ENCODE data around the gene NKX6-2.

The NKX6-2 gene

GRCh38 chr10:132827861-132828539, 42.1 kb upstream of the NKX6-2 start:
- WGBS, 2 donors (ENCODE audit: extremely low coverage in 2 of 2, insufficient read length in 2 of 2, insufficient replicate concordance in 1 of 2), result no CpG with 5 or more reads among the region's 29 CpGs
- H2AFZ ChIP-seq (ENCODE audit: low read length), result no peak overlapping the region
- H2BK12ac ChIP-seq (ENCODE audit: low read length), result no peak overlapping the region

GRCh38 chr10:132827423-132827789, 41.5 kb upstream of the NKX6-2 start:
- Histone ChIP-seq H3K14ac (ENCODE audit: low read length) (no peak overlapping the region), H3K27me3 (ENCODE audit: control insufficient read depth in 3 of 3, insufficient read depth in 3 of 3, low read depth in 1 of 3, low read length in 3 of 3) (peaks cover 0 to 16% (median 0%) of the 10 kb centered on the region in 3 experiments), H3K23ac (ENCODE audit: low read depth, low read length, poor library complexity) (no peak overlapping the region), H3K27ac (replicated peaks; ENCODE audit: low read length) (no peak overlapping the region), H2AK5ac (ENCODE audit: low read depth, low read length) (no peak overlapping the region), H2AFZ (ENCODE audit: low read length) (no peak overlapping the region), H3K4me2 (ENCODE audit: insufficient read depth, low read length, poor library complexity, severe bottlenecking) (no peak overlapping the region), H3K4me1 (ENCODE audit: control insufficient read depth in 2 of 2, insufficient read depth in 1 of 2, low read depth in 1 of 2, low read length in 2 of 2) (no peaks in the 10 kb centered on the region), H3K9me3 (replicated peaks in 1 of 2; ENCODE audit: control insufficient read depth in 2 of 2, insufficient read depth in 1 of 2, low read depth in 1 of 2, low read length in 2 of 2) (peaks cover 4 to 11% of the 10 kb centered on the region in 2 donors), H3K4me3 (ENCODE audit: low read length in 2 of 2) (no peak overlapping the region), H4K91ac (ENCODE audit: low read depth, low read length, poor library complexity) (no peak overlapping the region), H3K79me1 (ENCODE audit: low read depth, low read length) (no peaks in the 10 kb centered on the region), H3K9ac (ENCODE audit: low read depth, low read length, poor library complexity) (no peak overlapping the region), H2BK15ac (ENCODE audit: low read length) (no peak overlapping the region), H2BK120ac (ENCODE audit: low read depth, low read length) (no peak overlapping the region), H3K4ac (ENCODE audit: low read length) (no peak overlapping the region), H3K18ac (ENCODE audit: low read length) (no peak overlapping the region), H2BK12ac (ENCODE audit: low read length) (no peak overlapping the region), H2BK5ac (ENCODE audit: low read length) (no peak overlapping the region), H4K8ac (ENCODE audit: low read depth, low read length) (no peak overlapping the region), H3K36me3 (replicated peaks in 1 of 2; ENCODE audit: control insufficient read depth in 2 of 2, insufficient read depth in 2 of 2, low read length in 2 of 2) (no peaks in the 10 kb centered on the region)
- no peak for DNase-seq (ENCODE audit: low spot score)
- no CpG with 5 or more reads among the region's 13 CpGs for WGBS, 2 donors (ENCODE audit: extremely low coverage in 2 of 2, insufficient read length in 2 of 2, insufficient replicate concordance in 1 of 2)

More at GRCh38 chr10:132827861-132828539, 42.1 kb upstream of the NKX6-2 start:
- DNase-seq (ENCODE audit: low spot score), result no peak
- no peak overlapping the region for H3K18ac ChIP-seq (ENCODE audit: low read length)
- H4K91ac ChIP-seq (ENCODE audit: low read depth, low read length, poor library complexity), result no peak overlapping the region
- H3K14ac ChIP-seq (ENCODE audit: low read length), result no peak overlapping the region
- H3K9ac ChIP-seq (ENCODE audit: low read depth, low read length, poor library complexity), result no peak overlapping the region
- H2BK120ac ChIP-seq (ENCODE audit: low read depth, low read length), result no peak overlapping the region
- no peak overlapping the region for H3K4me2 ChIP-seq (ENCODE audit: insufficient read depth, low read length, poor library complexity, severe bottlenecking)
- H3K27ac ChIP-seq (replicated peaks; ENCODE audit: low read length), result no peak overlapping the region
- peaks cover 0 to 16% (median 0%) of the 10 kb centered on the region in 3 experiments for H3K27me3 ChIP-seq (ENCODE audit: control insufficient read depth in 3 of 3, insufficient read depth in 3 of 3, low read depth in 1 of 3, low read length in 3 of 3)
- H3K4ac ChIP-seq (ENCODE audit: low read length), result no peak overlapping the region
- H4K8ac ChIP-seq (ENCODE audit: low read depth, low read length), result no peak overlapping the region
- H3K4me1 ChIP-seq (ENCODE audit: control insufficient read depth in 2 of 2, insufficient read depth in 1 of 2, low read depth in 1 of 2, low read length in 2 of 2), result no peaks in the 10 kb centered on the region
- no peaks in the 10 kb centered on the region for H3K79me1 ChIP-seq (ENCODE audit: low read depth, low read length)
- H2BK5ac ChIP-seq (ENCODE audit: low read length), result no peak overlapping the region
- no peak overlapping the region for H2AK5ac ChIP-seq (ENCODE audit: low read depth, low read length)
- peaks cover 4 to 11% of the 10 kb centered on the region in 2 donors for H3K9me3 ChIP-seq (replicated peaks in 1 of 2; ENCODE audit: control insufficient read depth in 2 of 2, insufficient read depth in 1 of 2, low read depth in 1 of 2, low read length in 2 of 2)
- peak overlapping the region; percentile 5 for H3K23ac ChIP-seq (ENCODE audit: low read depth, low read length, poor library complexity)
- no peaks in the 10 kb centered on the region for H3K36me3 ChIP-seq (replicated peaks in 1 of 2; ENCODE audit: control insufficient read depth in 2 of 2, insufficient read depth in 2 of 2, low read length in 2 of 2)
- H3K4me3 ChIP-seq (ENCODE audit: low read length in 2 of 2), result no peak overlapping the region
- H2BK15ac ChIP-seq (ENCODE audit: low read length), result no peak overlapping the region

GRCh38 chr10:132826524-132827422, 40.8 kb upstream of the NKX6-2 start:
- Histone ChIP-seq H3K4me2 (ENCODE audit: insufficient read depth, low read length, poor library complexity, severe bottlenecking) (no peak overlapping the region), H3K14ac (ENCODE audit: low read length) (no peak overlapping the region), H3K9ac (ENCODE audit: low read depth, low read length, poor library complexity) (no peak overlapping the region), H3K18ac (ENCODE audit: low read length) (no peak overlapping the region), H2BK12ac (ENCODE audit: low read length) (no peak overlapping the region), H3K36me3 (replicated peaks in 1 of 2; ENCODE audit: control insufficient read depth in 2 of 2, insufficient read depth in 2 of 2, low read length in 2 of 2) (no peaks in the 10 kb centered on the region), H3K9me3 (replicated peaks in 1 of 2; ENCODE audit: control insufficient read depth in 2 of 2, insufficient read depth in 1 of 2, low read depth in 1 of 2, low read length in 2 of 2) (peaks cover 4 to 11% of the 10 kb centered on the region in 2 donors), H3K4ac (ENCODE audit: low read length) (no peak overlapping the region), H3K79me1 (ENCODE audit: low read depth, low read length) (no peaks in the 10 kb centered on the region), H2AK5ac (ENCODE audit: low read depth, low read length) (no peak overlapping the region), H3K27ac (replicated peaks; ENCODE audit: low read length) (no peak overlapping the region), H4K8ac (ENCODE audit: low read depth, low read length) (peak overlapping the region; percentile 65), H2BK5ac (ENCODE audit: low read length) (no peak overlapping the region), H3K4me1 (ENCODE audit: control insufficient read depth in 2 of 2, insufficient read depth in 1 of 2, low read depth in 1 of 2, low read length in 2 of 2) (no peaks in the 10 kb centered on the region), H2BK120ac (ENCODE audit: low read depth, low read length) (no peak overlapping the region), H3K4me3 (ENCODE audit: low read length in 2 of 2) (peak overlapping the region in 1 of 2 donors; percentile 15), H3K23ac (ENCODE audit: low read depth, low read length, poor library complexity) (no peak overlapping the region), H2AFZ (ENCODE audit: low read length) (no peak overlapping the region), H4K91ac (ENCODE audit: low read depth, low read length, poor library complexity) (no peak overlapping the region), H2BK15ac (ENCODE audit: low read length) (no peak overlapping the region), H3K27me3 (ENCODE audit: control insufficient read depth in 3 of 3, insufficient read depth in 3 of 3, low read depth in 1 of 3, low read length in 3 of 3) (peaks cover 0 to 14% (median 0%) of the 10 kb centered on the region in 3 experiments)
- DNase-seq (ENCODE audit: low spot score), result no peak
- WGBS, 2 donors (ENCODE audit: extremely low coverage in 2 of 2, insufficient read length in 2 of 2, insufficient replicate concordance in 1 of 2), result no CpG with 5 or more reads among the region's 36 CpGs

All from neuronal stem cell (in vitro differentiated cells).